Breast epithelium (tissue), 4 donors: ENCODE measurements around the gene PREP. TPM values are rescaled to one million over a fixed set of nuclear protein-coding genes. Genes with fewer than 3 reads are reported as not detected.
A peak's percentile ranks its signal among the peaks of the same experiment; 100 is the strongest.

Experiments
- DNase-seq, 2 donors: peaks; one replicate each; pipeline ENCODE4 v3.0.0-alpha.2; 2019; ENCODE audit warnings: low spot score in 2 of 2
- H3K27ac ChIP-seq, 2 donors: fragments of 200-600 bp; sonication (generic) in 1 of 2; one replicate each; pipeline ENCODE4 v1.5.1; 2016 to 2019; ENCODE audit warnings: mild to moderate bottlenecking in 1 of 2
- H3K27me3 ChIP-seq, 2 donors: fragments of 200-600 bp; sonication (generic) in 1 of 2; one replicate each; pipeline versions ENCODE4 v1.5.1 to v1.6.0; 2017 to 2019; ENCODE audit warnings: control low read depth in 1 of 2, mild to moderate bottlenecking in 1 of 2
- H3K36me3 ChIP-seq: fragments of 200-600 bp; one replicate; pipeline ENCODE4 v1.5.1; 2019
- H3K4me1 ChIP-seq, 2 donors: fragments of 200-600 bp; sonication (generic); one replicate each; pipeline ENCODE4 v1.5.1; 2016 to 2019; ENCODE audit warnings: control low read depth in 1 of 2
- H3K4me3 ChIP-seq, 3 donors: fragments of 200-600 bp; sonication (generic); 1 replicate in 2 of 3; 2 replicates in 1 of 3; pipeline ENCODE4 v1.5.1; 2016 to 2019; ENCODE audit warnings: mild to moderate bottlenecking in 3 of 3, moderate library complexity in 2 of 3
- H3K9me3 ChIP-seq, 2 donors: fragments of 200-600 bp; sonication (generic) in 1 of 2; one replicate each; pipeline ENCODE4 v1.5.1; 2016 to 2019; ENCODE audit warnings: control low read depth in 1 of 2
- POLR2A ChIP-seq: fragments of 450-650 bp; IDR thresholded peaks from one replicate; pipeline ENCODE4 v1.6.1; 2016; ENCODE audit warnings: antibody characterized with exemption, mild to moderate bottlenecking, moderate library complexity
- POLR2AphosphoS5 ChIP-seq, 3 donors: sonication (generic); formaldehyde crosslinking; IDR thresholded peaks; one replicate each; pipeline ENCODE4 v1.6.1; 2017; ENCODE audit warnings: antibody characterized with exemption in 3 of 3
- intact Hi-C: fragments of 100-400 bp; cut with DNase I; formaldehyde crosslinking; loops from one replicate; pipeline ENCODE4 v1.15.1; 2023; ENCODE audit warnings: low total_unique reads
- total RNA-seq, 3 donors: library from RNA; depleted of rRNA; stranded (reverse); fragments of >200 nt; gene quantifications; one replicate each; pipeline ENCODE4 v1.1.0, GENCODE V29; 2016
- TF ChIP-seq, protein P1 (sequence below), 3 donors: fragments of 450-650 bp; IDR thresholded peaks; one replicate each; pipeline ENCODE4 v1.5.1; 2016 to 2017; ENCODE audit warnings: antibody characterized with exemption in 3 of 3, mild to moderate bottlenecking in 3 of 3, moderate library complexity in 3 of 3

Gene PREP
- total RNA-seq, 3 donors from 2014 or later, result 18.4 to 22.3 (median 19.6) TPM

DNA sequence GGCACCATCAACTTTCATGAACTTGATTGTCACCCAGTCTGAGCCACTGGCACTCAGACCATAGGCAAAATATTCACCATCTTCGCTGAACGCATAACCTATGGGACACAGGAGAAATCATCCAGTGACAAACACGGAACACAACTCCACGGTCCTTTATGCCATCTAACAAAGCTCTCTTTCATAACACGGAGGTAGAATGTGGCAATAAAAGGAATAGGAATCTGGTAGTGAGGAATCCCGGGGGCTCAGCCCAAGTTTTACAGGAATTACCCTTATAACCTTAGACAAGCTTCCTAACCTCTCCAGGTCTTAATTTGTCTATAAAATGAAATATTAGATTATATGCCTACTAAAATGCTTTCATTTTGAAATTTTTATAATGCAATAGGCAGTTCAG is 29.4 kb downstream of the PREP start:
- peak in 1 of 2 donors; percentile 44 for DNase-seq
- intact Hi-C loops, result no loop called here
- TF ChIP-seq POLR2AphosphoS5 (IDR thresholded peaks at IDR 0.05) (peak in 1 of 3 donors; percentile 10), POLR2A (no peak)
- TF ChIP-seq, protein P1, sequence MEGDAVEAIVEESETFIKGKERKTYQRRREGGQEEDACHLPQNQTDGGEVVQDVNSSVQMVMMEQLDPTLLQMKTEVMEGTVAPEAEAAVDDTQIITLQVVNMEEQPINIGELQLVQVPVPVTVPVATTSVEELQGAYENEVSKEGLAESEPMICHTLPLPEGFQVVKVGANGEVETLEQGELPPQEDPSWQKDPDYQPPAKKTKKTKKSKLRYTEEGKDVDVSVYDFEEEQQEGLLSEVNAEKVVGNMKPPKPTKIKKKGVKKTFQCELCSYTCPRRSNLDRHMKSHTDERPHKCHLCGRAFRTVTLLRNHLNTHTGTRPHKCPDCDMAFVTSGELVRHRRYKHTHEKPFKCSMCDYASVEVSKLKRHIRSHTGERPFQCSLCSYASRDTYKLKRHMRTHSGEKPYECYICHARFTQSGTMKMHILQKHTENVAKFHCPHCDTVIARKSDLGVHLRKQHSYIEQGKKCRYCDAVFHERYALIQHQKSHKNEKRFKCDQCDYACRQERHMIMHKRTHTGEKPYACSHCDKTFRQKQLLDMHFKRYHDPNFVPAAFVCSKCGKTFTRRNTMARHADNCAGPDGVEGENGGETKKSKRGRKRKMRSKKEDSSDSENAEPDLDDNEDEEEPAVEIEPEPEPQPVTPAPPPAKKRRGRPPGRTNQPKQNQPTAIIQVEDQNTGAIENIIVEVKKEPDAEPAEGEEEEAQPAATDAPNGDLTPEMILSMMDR (IDR thresholded peaks at IDR 0.05), result no peak
- H3K36me3 ChIP-seq, result no peaks in the 10 kb centered on the region
- no peaks in the 10 kb centered on the region for H3K27me3 ChIP-seq
- H3K4me1 ChIP-seq, result peaks cover 0 to 4% of the 10 kb centered on the region in 2 donors
- H3K4me3 ChIP-seq, result no peak overlapping the region
- H3K27ac ChIP-seq, result peak overlapping the region; percentile 86
- H3K9me3 ChIP-seq, result no peaks in the 10 kb centered on the region

DNA sequence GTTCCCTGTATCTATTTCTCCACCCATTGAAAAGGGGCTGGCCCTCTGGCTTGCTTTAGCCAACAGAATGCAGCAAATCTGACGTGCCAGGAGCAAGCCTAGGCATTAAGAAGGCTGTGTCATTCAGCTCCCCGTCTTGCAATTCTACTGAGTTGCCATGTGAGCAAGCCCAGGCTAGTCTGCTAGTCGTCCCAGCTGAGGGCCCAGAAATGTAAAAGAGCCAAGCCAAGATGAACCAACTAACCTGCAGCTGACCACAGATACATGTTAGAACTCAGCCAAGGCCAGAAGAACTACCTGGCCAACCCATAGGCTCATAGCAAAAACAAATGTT is 30.1 kb downstream of the PREP start:
- no peaks in the 10 kb centered on the region for H3K36me3 ChIP-seq
- H3K4me3 ChIP-seq, result no peak overlapping the region
- peaks cover 0 to 4% of the 10 kb centered on the region in 2 donors for H3K4me1 ChIP-seq
- intact Hi-C loops, result no loop called here
- no peaks in the 10 kb centered on the region for H3K27me3 ChIP-seq
- peak overlapping the region; percentile 86 for H3K27ac ChIP-seq
- DNase-seq, result peak in 1 of 2 donors; percentile 88
- TF ChIP-seq POLR2AphosphoS5 (IDR thresholded peaks at IDR 0.05) (no peak), POLR2A (no peak)
- TF ChIP-seq, protein P1 (IDR thresholded peaks at IDR 0.05), result no peak
- H3K9me3 ChIP-seq, result no peaks in the 10 kb centered on the region

DNA sequence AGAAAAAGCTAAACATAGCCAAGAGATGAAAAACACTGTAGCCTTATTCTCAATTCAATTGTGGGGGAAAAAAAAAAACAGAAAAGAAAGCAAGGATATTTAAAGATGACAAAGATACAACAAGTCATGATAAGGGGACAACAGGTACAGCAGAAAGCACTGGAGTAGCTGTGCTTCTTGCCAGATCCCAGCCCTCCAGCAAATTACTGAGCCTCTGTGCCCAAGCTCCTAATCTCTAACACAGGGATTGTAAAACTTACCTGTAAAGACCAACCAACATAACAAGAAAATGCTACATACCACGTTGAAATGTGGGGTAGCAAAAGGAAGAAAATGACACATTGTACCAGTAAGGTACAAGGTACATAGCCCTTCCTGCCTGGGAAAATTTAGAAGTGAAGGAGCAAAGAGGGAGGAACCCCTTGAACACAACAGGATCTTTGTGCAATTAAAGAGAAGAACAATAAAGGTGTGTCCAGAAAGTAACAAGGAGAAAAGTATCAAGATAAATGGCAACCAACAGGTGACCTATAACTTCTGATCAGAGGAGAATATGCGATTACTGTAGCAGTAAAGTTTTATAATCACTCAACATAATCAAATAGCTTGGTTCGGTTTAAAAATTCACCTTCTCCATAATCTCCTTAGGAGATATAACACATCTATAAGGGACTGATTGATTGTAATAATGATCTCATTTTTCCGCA is 30.6 kb downstream of the PREP start:
- no peak for DNase-seq
- peak overlapping the region; percentile 28 to 86 for H3K27ac ChIP-seq

DNA sequence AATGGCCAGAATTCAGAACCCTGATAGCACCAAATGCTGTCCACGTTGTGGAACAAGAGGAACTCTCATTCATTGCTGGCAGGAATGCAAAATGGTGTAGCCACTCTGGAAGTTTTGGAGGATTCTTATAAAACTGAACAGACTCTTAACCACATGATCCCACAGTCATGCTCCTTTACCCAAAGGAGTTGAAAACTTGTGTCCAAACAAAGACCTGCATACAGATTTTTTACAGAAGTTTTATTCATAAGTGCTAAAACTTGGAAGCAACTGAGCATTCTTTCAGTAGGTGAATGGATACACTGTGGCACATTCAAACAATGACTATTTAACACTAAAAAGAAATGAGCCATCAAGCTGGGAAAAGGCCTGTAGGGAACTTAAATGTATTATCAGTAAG is 32.5 kb downstream of the PREP start:
- TF ChIP-seq, protein P1 (IDR thresholded peaks at IDR 0.05), result no peak
- no peak for DNase-seq
- intact Hi-C loops, result no loop called here
- H3K36me3 ChIP-seq, result no peaks in the 10 kb centered on the region
- H3K27me3 ChIP-seq, result no peaks in the 10 kb centered on the region
- no peak overlapping the region for H3K4me3 ChIP-seq
- H3K27ac ChIP-seq, result peak overlapping the region in 1 of 2 donors; percentile 52
- no peaks in the 10 kb centered on the region for H3K9me3 ChIP-seq
- H3K4me1 ChIP-seq, result peaks cover 0 to 4% of the 10 kb centered on the region in 2 donors

More for the DNA sequence above, 30.6 kb downstream of the PREP start:
- TF ChIP-seq, protein P1 (IDR thresholded peaks at IDR 0.05), result no peak
- TF ChIP-seq POLR2AphosphoS5 (IDR thresholded peaks at IDR 0.05), result no peak
- TF ChIP-seq POLR2A, result no peak
- Histone ChIP-seq H3K4me1 (peaks cover 0 to 4% of the 10 kb centered on the region in 2 donors), H3K4me3 (no peak overlapping the region), H3K27me3 (no peaks in the 10 kb centered on the region), H3K36me3 (no peaks in the 10 kb centered on the region), H3K9me3 (no peaks in the 10 kb centered on the region)
- intact Hi-C loops, result no loop called here

DNA sequence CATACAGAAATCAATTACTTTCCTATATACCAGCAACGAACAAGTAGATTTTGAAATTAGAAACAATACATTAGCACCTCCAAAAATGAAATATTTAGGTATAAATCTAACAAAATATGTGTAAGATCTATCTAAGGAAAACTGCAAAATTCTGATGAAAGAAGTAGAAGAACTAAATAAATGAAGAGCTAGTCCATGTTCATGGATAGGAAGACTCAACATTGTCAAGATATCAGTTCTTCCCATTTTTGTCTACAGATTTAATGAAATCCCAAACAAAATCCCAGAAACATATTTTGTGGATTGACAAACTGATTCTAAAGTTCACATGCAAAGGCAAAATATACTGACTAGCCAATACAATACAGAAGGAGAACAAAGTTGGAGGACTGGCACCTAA is 33.7 kb downstream of the PREP start:
- Histone ChIP-seq H3K27ac (no peak overlapping the region), H3K4me3 (no peak overlapping the region), H3K27me3 (no peaks in the 10 kb centered on the region), H3K4me1 (peaks cover 0 to 4% of the 10 kb centered on the region in 2 donors), H3K36me3 (no peaks in the 10 kb centered on the region), H3K9me3 (no peaks in the 10 kb centered on the region)
- no peak for DNase-seq
- intact Hi-C loops, result no loop called here
- TF ChIP-seq, protein P1 (IDR thresholded peaks at IDR 0.05), result no peak
- no peak for TF ChIP-seq POLR2AphosphoS5 (IDR thresholded peaks at IDR 0.05)
- TF ChIP-seq POLR2A, result no peak
